ENCODE results near the gene TMEM119.

The TMEM119 gene

DNA sequence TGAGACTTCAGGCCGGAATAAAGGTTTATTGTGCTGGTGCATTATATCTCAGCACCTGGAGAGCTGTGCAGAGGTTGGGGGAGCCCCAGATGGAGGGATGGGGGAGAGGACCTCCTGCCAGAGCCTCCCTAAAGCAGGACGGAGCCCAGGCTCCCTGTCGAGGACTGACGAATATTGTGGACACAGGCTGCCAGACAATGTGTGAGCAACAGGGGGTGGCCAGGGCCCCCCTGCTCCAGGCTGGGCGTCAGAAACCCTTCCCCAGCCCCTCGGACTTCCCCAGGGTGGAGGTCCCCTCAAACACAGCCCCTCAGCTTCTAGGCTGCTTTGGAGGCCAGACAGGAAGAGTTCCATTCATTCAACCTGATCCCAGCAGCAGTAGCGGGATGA, 8.0 kb downstream of the TMEM119 start:
- TF ChIP-seq ZFX (IDR thresholded peaks at IDR 0.05; ENCODE audit: borderline replicate concordance): no peak
- TF ChIP-seq, protein P1, sequence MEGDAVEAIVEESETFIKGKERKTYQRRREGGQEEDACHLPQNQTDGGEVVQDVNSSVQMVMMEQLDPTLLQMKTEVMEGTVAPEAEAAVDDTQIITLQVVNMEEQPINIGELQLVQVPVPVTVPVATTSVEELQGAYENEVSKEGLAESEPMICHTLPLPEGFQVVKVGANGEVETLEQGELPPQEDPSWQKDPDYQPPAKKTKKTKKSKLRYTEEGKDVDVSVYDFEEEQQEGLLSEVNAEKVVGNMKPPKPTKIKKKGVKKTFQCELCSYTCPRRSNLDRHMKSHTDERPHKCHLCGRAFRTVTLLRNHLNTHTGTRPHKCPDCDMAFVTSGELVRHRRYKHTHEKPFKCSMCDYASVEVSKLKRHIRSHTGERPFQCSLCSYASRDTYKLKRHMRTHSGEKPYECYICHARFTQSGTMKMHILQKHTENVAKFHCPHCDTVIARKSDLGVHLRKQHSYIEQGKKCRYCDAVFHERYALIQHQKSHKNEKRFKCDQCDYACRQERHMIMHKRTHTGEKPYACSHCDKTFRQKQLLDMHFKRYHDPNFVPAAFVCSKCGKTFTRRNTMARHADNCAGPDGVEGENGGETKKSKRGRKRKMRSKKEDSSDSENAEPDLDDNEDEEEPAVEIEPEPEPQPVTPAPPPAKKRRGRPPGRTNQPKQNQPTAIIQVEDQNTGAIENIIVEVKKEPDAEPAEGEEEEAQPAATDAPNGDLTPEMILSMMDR (IDR thresholded peaks at IDR 0.05): no peak

DNA sequence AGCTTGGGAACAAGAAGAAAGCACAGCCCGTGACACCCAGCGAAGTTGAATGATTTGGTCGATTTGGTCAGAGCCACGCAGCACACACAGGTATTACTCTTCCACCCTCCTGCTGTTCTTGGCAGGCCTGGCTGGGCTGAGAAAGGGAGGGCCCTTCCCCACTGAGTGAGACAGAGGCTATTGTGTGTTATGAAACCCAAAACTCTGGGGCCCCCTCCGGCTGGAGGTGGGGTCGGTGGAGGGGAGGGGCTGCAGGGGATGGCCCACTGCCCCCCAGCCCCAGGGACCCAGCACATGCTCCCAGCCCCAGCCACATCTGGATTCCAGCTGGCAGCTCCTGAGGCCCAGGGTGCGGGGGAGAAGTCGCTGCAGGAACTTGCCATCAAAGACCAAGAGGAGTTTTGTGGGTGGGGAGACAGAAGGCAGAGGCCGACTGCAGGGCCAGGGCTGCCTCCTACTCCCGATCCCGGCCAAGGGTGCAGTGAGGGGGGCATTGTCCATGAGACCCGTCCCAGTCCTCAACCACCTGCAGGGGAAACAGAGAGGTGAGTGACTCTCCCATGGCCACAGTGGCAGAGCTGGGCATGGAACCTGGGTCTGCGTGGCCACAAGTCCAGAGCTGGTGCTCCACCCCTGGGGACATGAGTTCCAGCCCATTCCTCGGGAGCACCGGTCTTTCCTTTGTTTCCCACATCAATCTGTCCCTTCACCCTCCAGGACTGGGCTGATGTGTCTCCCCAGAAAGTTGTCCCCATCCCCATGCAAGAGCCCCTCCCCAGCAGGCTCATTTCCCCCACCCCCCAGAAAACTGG, 8.7 kb downstream of the TMEM119 start:
- no peak for TF ChIP-seq ZFX (IDR thresholded peaks at IDR 0.05; ENCODE audit: borderline replicate concordance)
- TF ChIP-seq, protein P1 (IDR thresholded peaks at IDR 0.05): no peak
- H3K27ac ChIP-seq: no peak overlapping the region

More for the DNA sequence above, 8.0 kb downstream of the TMEM119 start:
- no peak overlapping the region for H3K27ac ChIP-seq

DNA sequence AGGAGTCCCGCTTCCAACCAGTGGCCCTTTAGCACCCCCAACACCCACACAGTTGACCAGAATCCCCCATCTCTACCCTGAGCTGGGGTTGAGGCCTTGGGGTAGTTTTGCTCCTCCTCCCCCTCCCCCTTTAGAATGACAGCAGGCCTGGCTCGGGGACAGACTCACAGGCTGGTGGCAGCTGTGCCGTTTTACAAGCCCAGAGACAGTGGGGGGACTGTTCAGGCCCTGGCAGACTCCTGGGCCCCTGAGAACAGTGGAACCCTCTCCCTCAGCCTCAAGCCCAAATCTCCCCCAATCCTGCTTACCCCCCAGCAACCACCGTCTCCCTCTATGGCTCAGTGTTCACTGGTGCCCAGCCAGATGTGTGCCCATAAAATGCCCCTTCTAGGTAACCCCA, 10.1 kb downstream of the TMEM119 start:
- no peak overlapping the region for H3K27ac ChIP-seq
- TF ChIP-seq ZFX (IDR thresholded peaks at IDR 0.05; ENCODE audit: borderline replicate concordance): no peak
- TF ChIP-seq, protein P1 (IDR thresholded peaks at IDR 0.05): no peak

DNA sequence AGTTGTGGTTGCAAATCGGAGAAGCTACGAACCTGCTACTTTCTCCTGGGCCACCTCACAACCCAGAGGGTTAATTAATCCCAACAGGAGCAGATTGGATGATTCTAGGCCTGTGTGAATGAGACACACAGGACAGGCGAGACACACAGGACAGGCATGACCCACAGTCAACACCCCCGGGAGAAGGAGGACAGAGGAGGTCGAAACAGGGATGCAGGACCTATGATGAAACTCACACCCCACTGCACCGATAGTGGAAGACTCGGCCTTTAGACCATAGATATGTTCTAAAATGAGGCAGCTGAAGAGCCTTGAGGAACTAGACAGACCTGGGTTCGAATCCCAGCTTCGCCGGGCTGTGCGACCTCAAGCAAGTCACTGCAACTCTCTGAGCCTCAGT, 11.6 kb downstream of the TMEM119 start:
- TF ChIP-seq, protein P1 (IDR thresholded peaks at IDR 0.05): no peak
- no peak for TF ChIP-seq ZFX (IDR thresholded peaks at IDR 0.05; ENCODE audit: borderline replicate concordance)
- H3K27ac ChIP-seq: no peak overlapping the region

DNA sequence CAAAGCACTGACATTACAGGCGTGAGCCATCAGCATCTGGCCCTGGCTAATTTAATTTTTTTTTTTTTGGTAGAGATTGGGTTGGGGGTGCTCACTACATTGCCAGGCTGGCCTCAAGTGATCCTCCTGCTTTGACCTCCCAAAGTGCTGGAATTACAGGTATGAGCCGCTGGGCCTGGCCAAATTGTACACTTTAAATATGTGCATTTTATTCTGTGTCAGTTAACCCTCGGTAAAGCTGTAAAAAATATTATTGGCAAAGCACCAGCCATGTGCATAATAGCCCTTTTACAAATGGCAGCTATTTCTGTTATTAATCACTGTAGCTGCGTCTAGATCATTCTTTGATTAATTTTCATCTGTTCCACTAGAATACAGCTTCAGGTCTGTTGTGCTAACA, 12.0 kb downstream of the TMEM119 start:
- no peak for TF ChIP-seq ZFX (IDR thresholded peaks at IDR 0.05; ENCODE audit: borderline replicate concordance)
- TF ChIP-seq, protein P1 (IDR thresholded peaks at IDR 0.05): no peak
- no peak overlapping the region for H3K27ac ChIP-seq

DNA sequence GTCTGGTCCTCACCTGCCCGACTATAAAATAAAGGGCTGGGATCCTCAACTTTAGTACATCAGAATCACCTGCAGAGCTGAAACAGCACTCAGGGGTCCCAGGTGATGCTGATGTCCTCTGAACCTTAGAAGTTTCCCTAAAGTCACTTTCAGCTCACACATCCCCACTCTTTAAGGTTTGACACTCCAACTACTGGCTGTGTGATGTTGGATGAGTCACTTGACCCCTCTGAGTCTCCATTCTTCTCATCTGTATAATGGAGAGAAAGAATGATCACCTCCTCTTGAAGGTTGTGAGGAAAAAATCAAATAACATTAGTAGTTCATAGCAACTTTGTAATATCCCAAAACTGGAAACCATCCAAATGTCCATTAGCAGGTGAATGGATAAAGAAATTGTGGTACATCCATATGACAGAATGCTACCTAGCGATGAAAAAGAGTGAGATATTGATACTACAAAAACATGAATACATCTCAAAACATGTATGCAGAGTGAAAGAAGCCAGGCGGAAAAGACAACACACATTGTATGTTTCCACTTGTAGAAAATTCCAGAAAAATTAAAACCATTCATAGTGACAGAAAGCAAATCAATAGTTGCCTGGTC, 13.3 kb downstream of the TMEM119 start:
- TF ChIP-seq, protein P1 (IDR thresholded peaks at IDR 0.05): no peak
- no peak for TF ChIP-seq ZFX (IDR thresholded peaks at IDR 0.05; ENCODE audit: borderline replicate concordance)
- no peak overlapping the region for H3K27ac ChIP-seq

DNA sequence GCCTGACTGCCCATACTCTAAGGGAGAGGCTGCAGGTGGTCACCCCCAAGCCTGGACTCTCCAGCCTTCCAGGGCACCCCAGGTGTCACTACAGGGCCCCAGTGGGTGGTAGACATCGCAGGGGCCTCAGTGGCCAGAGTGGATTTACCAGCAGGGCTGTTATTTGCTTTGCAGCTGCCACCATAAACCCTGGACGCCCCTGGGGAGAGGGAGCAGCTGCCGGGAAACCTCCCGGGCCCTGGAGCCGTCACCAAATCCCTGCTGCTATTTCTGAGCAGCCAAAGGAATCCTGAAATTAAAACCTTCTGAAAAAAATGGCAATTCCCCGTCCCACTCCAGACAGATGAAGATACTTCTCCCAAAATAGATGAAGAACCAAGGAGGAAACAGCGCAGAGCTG, 13.9 kb downstream of the TMEM119 start:
- TF ChIP-seq, protein P1 (IDR thresholded peaks at IDR 0.05): no peak
- no peak for TF ChIP-seq ZFX (IDR thresholded peaks at IDR 0.05; ENCODE audit: borderline replicate concordance)
- H3K27ac ChIP-seq: no peak overlapping the region
